HepG2 (cell line): ENCODE results near the gene ANKRD55. TPM values are rescaled to one million over a fixed set of nuclear protein-coding genes. Genes with fewer than 3 reads are reported as not detected.

Experiments
- AGO1 ChIP-seq: fragments of 200-400 bp; formaldehyde crosslinking; IDR thresholded peaks from 2 replicates; pipeline ENCODE4 v1.6.1; 2017; ENCODE audit warnings: mild to moderate bottlenecking, low read depth, low read length, moderate library complexity; ENCODE audit not compliant: poor library complexity, severe bottlenecking
- CREM ChIP-seq, 2 experiments: sonication (generic) in 1 of 2; formaldehyde crosslinking in 1 of 2; IDR thresholded peaks; 2 replicates each; pipeline versions ENCODE4 v1.4.0 to v1.6.1; 2016 to 2020; ENCODE audit warnings: antibody characterized with exemption in 1 of 2, mild to moderate bottlenecking in 1 of 2, missing genetic modification reagents in 1 of 2
- DMAP1 ChIP-seq: IDR thresholded peaks from 2 replicates; pipeline ENCODE4 v1.6.1; 2016
- HOXA3 ChIP-seq: sonication (generic); formaldehyde crosslinking; IDR thresholded peaks from 2 replicates; pipeline ENCODE4 v1.5.0; 2020; ENCODE audit warnings: missing genetic modification reagents
- KDM5B ChIP-seq: sonication (generic); formaldehyde crosslinking; IDR thresholded peaks from 2 replicates; pipeline ENCODE4 v1.4.0; 2020; ENCODE audit warnings: missing genetic modification reagents, mild to moderate bottlenecking, borderline replicate concordance
- KLF6 ChIP-seq: IDR thresholded peaks from 2 replicates; pipeline ENCODE4 v1.8.0; 2016; ENCODE audit warnings: missing biosample characterization, missing genetic modification reagents
- MYNN ChIP-seq: sonication (generic); formaldehyde crosslinking; IDR thresholded peaks from 2 replicates; pipeline ENCODE4 v1.4.0; 2020; ENCODE audit warnings: mild to moderate bottlenecking, low read depth, missing genetic modification reagents
- NONO ChIP-seq, 2 experiments: fragments of 450-650 bp in 1 of 2; sonication (generic) in 1 of 2; formaldehyde crosslinking in 1 of 2; IDR thresholded peaks in 1 of 2; conservative IDR thresholded peaks in 1 of 2; 2 replicates each; pipeline versions ENCODE4 v1.6.1 to v1.8.0; 2017 to 2022; ENCODE audit warnings: mild to moderate bottlenecking in 1 of 2, missing genetic modification reagents in 1 of 2, moderate library complexity in 1 of 2
- PCBP2 ChIP-seq: fragments of 200-400 bp; formaldehyde crosslinking; optimal IDR thresholded peaks from 2 replicates; pipeline ENCODE3; 2018; ENCODE audit warnings: low read length, low read depth; ENCODE audit not compliant: poor library complexity, severe bottlenecking
- PHB2 ChIP-seq: fragments of 450-650 bp; IDR thresholded peaks from 2 replicates; pipeline ENCODE4 v1.6.1; 2018; ENCODE audit not compliant: partially characterized antibody
- PRMT3 ChIP-seq: sonication (generic); formaldehyde crosslinking; IDR thresholded peaks from 2 replicates; pipeline ENCODE4 v1.8.1; 2022; ENCODE audit warnings: low read depth, mild to moderate bottlenecking, moderate library complexity, missing genetic modification reagents, borderline replicate concordance
- SETDB1 ChIP-seq: sonication (generic); formaldehyde crosslinking; IDR thresholded peaks from 2 replicates; pipeline ENCODE4 v1.5.1; 2020; ENCODE audit warnings: missing genetic modification reagents, mild to moderate bottlenecking, borderline replicate concordance
- SRSF4 ChIP-seq: fragments of 200-400 bp; formaldehyde crosslinking; IDR thresholded peaks from one replicate; pipeline ENCODE4 v1.6.1; 2018; ENCODE audit warnings: mild to moderate bottlenecking, low read depth, low read length, moderate library complexity; ENCODE audit not compliant: poor library complexity, severe bottlenecking
- ZNF232 ChIP-seq: sonication (generic); formaldehyde crosslinking; IDR thresholded peaks from 2 replicates; pipeline ENCODE4 v1.4.0; 2020; ENCODE audit warnings: missing genetic modification reagents, borderline replicate concordance
- ZNF234 ChIP-seq: sonication (generic); formaldehyde crosslinking; conservative IDR thresholded peaks from 2 replicates; pipeline ENCODE4 v1.5.1; 2020; ENCODE audit warnings: mild to moderate bottlenecking, missing genetic modification reagents
- ZNF746 ChIP-seq: sonication (generic); formaldehyde crosslinking; IDR thresholded peaks from 2 replicates; pipeline ENCODE4 v1.8.0; 2022; ENCODE audit warnings: mild to moderate bottlenecking, missing genetic modification reagents
- ZNF772 ChIP-seq: sonication (generic); formaldehyde crosslinking; IDR thresholded peaks from 2 replicates; pipeline ENCODE4 v1.5.0; 2020; ENCODE audit warnings: mild to moderate bottlenecking, missing genetic modification reagents
- ZSCAN21 ChIP-seq: sonication (generic); formaldehyde crosslinking; IDR thresholded peaks from 2 replicates; pipeline ENCODE4 v1.8.0; 2022; ENCODE audit warnings: mild to moderate bottlenecking, missing genetic modification reagents, moderate library complexity, borderline replicate concordance
- polyA plus RNA-seq, 8 experiments: library from polyadenylated mRNA; depleted of rRNA in 3 of 8; stranded (reverse) in 7 of 8; unstranded in 1 of 8; fragments of >200 nt; fragmentation: Illumina TruSeq in 4 of 8; extraction: Trizol in 4 of 8; gene quantifications; 2 replicates each; pipeline versions ENCODE4 v1.2.1 to v1.2.3, GENCODE V29; 2011 to 2016; ENCODE audit warnings: low read depth in 4 of 8, missing spikeins in 1 of 8, mixed read lengths in 1 of 8; ENCODE audit not compliant: insufficient read depth in 1 of 8
- total RNA-seq, 5 experiments: library from RNA; depleted of rRNA; stranded (reverse); fragments of >200 nt; fragmentation: Illumina TruSeq; extraction: Trizol; gene quantifications; 2 replicates each; pipeline ENCODE4 v1.2.3, GENCODE V29; 2016; ENCODE audit warnings: low read depth in 1 of 5
- TF ChIP-seq, protein P1 (sequence below): sonication (generic); formaldehyde crosslinking; conservative IDR thresholded peaks from 2 replicates; pipeline ENCODE4 v1.8.0; 2022; ENCODE audit warnings: missing genetic modification reagents
- TF ChIP-seq, protein P2 (sequence below), 2 experiments: sonication (generic) in 1 of 2; formaldehyde crosslinking in 1 of 2; IDR thresholded peaks; 2 replicates each; pipeline versions ENCODE4 v1.4.0 to v1.6.1; 2016 to 2020; ENCODE audit warnings: borderline replicate concordance in 1 of 2, low read depth in 1 of 2, mild to moderate bottlenecking in 1 of 2, missing genetic modification reagents in 1 of 2
- TF ChIP-seq, protein P3 (sequence below): IDR thresholded peaks from 2 replicates; pipeline ENCODE4 v1.6.1; 2018; ENCODE audit warnings: missing genetic modification reagents, mild to moderate bottlenecking, missing compliant biosample characterization

The ANKRD55 gene
- total and polyA plus RNA-seq, 2 of the 13 experiments (the other 11 are each of a cell fraction or from before 2014, with no cell fraction given): 0.11 to 0.28 TPM

DNA sequence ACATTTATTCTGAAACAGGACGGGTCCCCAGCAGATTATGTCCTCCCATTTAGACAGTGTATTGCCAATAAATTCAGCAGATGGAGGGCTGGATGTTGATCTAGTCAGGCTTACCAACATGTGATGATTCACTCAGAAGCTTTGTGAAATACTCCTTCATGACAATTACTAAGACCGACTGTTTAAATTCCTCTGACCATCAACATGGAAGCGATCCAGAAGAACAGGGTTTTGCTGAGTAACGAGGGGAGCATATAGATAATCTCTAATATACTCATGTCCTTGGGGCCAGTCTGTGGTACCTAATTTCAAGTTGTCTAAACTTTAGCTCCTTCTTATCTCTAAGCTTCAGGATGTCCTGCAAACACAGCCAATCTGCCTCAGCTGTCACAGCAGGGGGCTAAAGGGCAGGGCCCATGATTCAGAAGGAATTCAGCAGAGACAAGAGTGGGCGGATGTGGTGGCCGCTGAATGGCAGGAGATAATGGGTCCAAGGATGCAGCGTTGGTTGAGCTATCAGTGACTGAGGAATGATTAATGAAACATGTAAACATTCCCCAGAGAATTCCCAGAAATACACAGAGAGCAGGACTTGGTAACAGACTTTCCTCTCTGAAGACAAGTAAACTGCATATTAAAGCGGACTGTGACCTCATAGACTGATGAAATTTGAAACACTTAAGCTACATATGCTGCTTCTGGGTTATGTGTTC is 109.4 kb downstream of the ANKRD55 start (continued):
- TF ChIP-seq ZNF234 (CRISPR knock-in tag): no peak
- TF ChIP-seq, protein P1, sequence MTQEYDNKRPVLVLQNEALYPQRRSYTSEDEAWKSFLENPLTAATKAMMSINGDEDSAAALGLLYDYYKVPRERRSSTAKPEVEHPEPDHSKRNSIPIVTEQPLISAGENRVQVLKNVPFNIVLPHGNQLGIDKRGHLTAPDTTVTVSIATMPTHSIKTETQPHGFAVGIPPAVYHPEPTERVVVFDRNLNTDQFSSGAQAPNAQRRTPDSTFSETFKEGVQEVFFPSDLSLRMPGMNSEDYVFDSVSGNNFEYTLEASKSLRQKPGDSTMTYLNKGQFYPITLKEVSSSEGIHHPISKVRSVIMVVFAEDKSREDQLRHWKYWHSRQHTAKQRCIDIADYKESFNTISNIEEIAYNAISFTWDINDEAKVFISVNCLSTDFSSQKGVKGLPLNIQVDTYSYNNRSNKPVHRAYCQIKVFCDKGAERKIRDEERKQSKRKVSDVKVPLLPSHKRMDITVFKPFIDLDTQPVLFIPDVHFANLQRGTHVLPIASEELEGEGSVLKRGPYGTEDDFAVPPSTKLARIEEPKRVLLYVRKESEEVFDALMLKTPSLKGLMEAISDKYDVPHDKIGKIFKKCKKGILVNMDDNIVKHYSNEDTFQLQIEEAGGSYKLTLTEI (CRISPR knock-in tag): no peak
- TF ChIP-seq CREM (IDR thresholded peaks at IDR 0.05): peak; percentile 85
- TF ChIP-seq CREM (CRISPR knock-in tag; IDR thresholded peaks at IDR 0.05): no peak
- peak; percentile 94 for TF ChIP-seq HOXA3 (CRISPR knock-in tag)
- no peak for TF ChIP-seq PRMT3 (CRISPR knock-in tag)
- no peak for TF ChIP-seq MYNN (CRISPR knock-in tag)
- no peak; the same call in 1 of the 2 replicates for TF ChIP-seq ZNF772 (CRISPR knock-in tag)
- no peak for TF ChIP-seq KDM5B (CRISPR knock-in tag)
- TF ChIP-seq SRSF4: no peak
- peak; percentile 70; the same call in 1 of the 2 replicates for TF ChIP-seq ZNF232 (CRISPR knock-in tag)
- TF ChIP-seq, protein P2, sequence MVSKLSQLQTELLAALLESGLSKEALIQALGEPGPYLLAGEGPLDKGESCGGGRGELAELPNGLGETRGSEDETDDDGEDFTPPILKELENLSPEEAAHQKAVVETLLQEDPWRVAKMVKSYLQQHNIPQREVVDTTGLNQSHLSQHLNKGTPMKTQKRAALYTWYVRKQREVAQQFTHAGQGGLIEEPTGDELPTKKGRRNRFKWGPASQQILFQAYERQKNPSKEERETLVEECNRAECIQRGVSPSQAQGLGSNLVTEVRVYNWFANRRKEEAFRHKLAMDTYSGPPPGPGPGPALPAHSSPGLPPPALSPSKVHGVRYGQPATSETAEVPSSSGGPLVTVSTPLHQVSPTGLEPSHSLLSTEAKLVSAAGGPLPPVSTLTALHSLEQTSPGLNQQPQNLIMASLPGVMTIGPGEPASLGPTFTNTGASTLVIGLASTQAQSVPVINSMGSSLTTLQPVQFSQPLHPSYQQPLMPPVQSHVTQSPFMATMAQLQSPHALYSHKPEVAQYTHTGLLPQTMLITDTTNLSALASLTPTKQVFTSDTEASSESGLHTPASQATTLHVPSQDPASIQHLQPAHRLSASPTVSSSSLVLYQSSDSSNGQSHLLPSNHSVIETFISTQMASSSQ (IDR thresholded peaks at IDR 0.05; ENCODE audit: low read depth): peak; percentile 94
- TF ChIP-seq, protein P2 (CRISPR knock-in tag; IDR thresholded peaks at IDR 0.05; ENCODE audit: borderline replicate concordance): peak; percentile 99
- no peak for TF ChIP-seq ZNF746
- TF ChIP-seq, protein P3, sequence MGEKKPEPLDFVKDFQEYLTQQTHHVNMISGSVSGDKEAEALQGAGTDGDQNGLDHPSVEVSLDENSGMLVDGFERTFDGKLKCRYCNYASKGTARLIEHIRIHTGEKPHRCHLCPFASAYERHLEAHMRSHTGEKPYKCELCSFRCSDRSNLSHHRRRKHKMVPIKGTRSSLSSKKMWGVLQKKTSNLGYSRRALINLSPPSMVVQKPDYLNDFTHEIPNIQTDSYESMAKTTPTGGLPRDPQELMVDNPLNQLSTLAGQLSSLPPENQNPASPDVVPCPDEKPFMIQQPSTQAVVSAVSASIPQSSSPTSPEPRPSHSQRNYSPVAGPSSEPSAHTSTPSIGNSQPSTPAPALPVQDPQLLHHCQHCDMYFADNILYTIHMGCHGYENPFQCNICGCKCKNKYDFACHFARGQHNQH (CRISPR knock-in tag): peak; percentile 96
- no peak for TF ChIP-seq SETDB1
- no peak for TF ChIP-seq AGO1
- peak; percentile 68; the same call in 1 of the 2 replicates for TF ChIP-seq KLF6 (CRISPR knock-in tag)
- peak; percentile 39; the same call in 1 of the 2 replicates for TF ChIP-seq DMAP1 (CRISPR knock-in tag)
- TF ChIP-seq PCBP2: no peak
- TF ChIP-seq ZSCAN21 (CRISPR knock-in tag): no peak
- TF ChIP-seq NONO (IDR thresholded peaks at IDR 0.05): no peak
- no peak; the same call in 1 of the 2 replicates for TF ChIP-seq NONO (CRISPR knock-in tag; conservative IDR thresholded peaks at IDR 0.05)
- TF ChIP-seq PHB2: no peak
